Hepatocyte (in vitro differentiated cells): Measurements from ENCODE around the gene TWF2. TPM values are rescaled to one million over a fixed set of nuclear protein-coding genes. Genes with fewer than 3 reads are reported as not detected.
A peak's percentile ranks its signal among the peaks of the same experiment; 100 is the strongest.

Source experiments
- DNase-seq: peaks from one replicate; pipeline ENCODE4 v3.0.0-alpha.2; 2016; ENCODE audit warnings: low spot score
- H2AFZ ChIP-seq: fragments of 200-600 bp; sonication (generic); 2 replicates; pipeline ENCODE4 v1.6.0; 2016; ENCODE audit warnings: antibody characterized with exemption, mild to moderate bottlenecking
- H3K27ac ChIP-seq: fragments of 200-600 bp; sonication (generic); 2 replicates; pipeline ENCODE4 v1.5.1; 2016; ENCODE audit warnings: mild to moderate bottlenecking
- H3K27me3 ChIP-seq: fragments of 200-600 bp; sonication (generic); 2 replicates; pipeline ENCODE4 v1.6.1; 2016
- H3K36me3 ChIP-seq: fragments of 200-600 bp; sonication (generic); replicated peaks from 2 replicates; pipeline ENCODE4 v1.5.1; 2016; ENCODE audit warnings: low read depth; ENCODE audit not compliant: insufficient read depth
- H3K4me1 ChIP-seq: fragments of 200-600 bp; sonication (generic); 2 replicates; pipeline ENCODE4 v1.5.1; 2016; ENCODE audit warnings: mild to moderate bottlenecking, moderate library complexity; ENCODE audit not compliant: insufficient read depth
- H3K4me2 ChIP-seq: fragments of 200-600 bp; sonication (generic); 2 replicates; pipeline ENCODE4 v1.6.0; 2016
- H3K4me3 ChIP-seq: fragments of 200-600 bp; sonication (generic); 2 replicates; pipeline ENCODE4 v1.5.1; 2016; ENCODE audit warnings: mild to moderate bottlenecking
- H3K79me2 ChIP-seq: fragments of 200-600 bp; sonication (generic); 2 replicates; pipeline ENCODE4 v1.6.0; 2017; ENCODE audit warnings: mild to moderate bottlenecking
- H3K9me2 ChIP-seq: fragments of 200-600 bp; sonication (generic); replicated peaks from 2 replicates; pipeline ENCODE4 v1.6.0; 2017; ENCODE audit warnings: mild to moderate bottlenecking; ENCODE audit not compliant: insufficient read depth
- H3K9me3 ChIP-seq: fragments of 200-600 bp; sonication (generic); 2 replicates; pipeline ENCODE4 v1.5.1; 2016; ENCODE audit warnings: low read depth, mild to moderate bottlenecking
- H4K20me1 ChIP-seq: fragments of 200-600 bp; sonication (generic); 2 replicates; pipeline ENCODE4 v1.6.0; 2016; ENCODE audit warnings: mild to moderate bottlenecking; ENCODE audit not compliant: insufficient read depth, poor library complexity, severe bottlenecking
- EZH2 ChIP-seq: fragments of 200-600 bp; sonication (generic); IDR thresholded peaks from 2 replicates; pipeline ENCODE4 v1.6.1; 2016; ENCODE audit warnings: antibody characterized with exemption, mild to moderate bottlenecking, borderline replicate concordance
- EZH2phosphoT487 ChIP-seq: fragments of 200-600 bp; sonication (generic); IDR thresholded peaks from one replicate; pipeline ENCODE4 v1.6.1; 2018; ENCODE audit warnings: antibody characterized with exemption, mild to moderate bottlenecking, low read depth, moderate library complexity; ENCODE audit not compliant: unreplicated experiment, severe bottlenecking
- WGBS: methylation state at CpG from one replicate; pipeline ENCODE4 v1.1.6; 2016; ENCODE audit warnings: low lambda C conversion rate; ENCODE audit errors: missing lambda C conversion rate; 5-methylcytosine and 5-hydroxymethylcytosine counted together
- polyA plus RNA-seq: library from polyadenylated mRNA; unstranded; fragments of >200 nt; fragmentation: Nextera tagmentation; extraction: Ambion mirVana; gene quantifications from 2 replicates; pipeline ENCODE4 v1.2.1, GENCODE V29; 2016
- total RNA-seq: library from RNA; depleted of rRNA; stranded (reverse); fragments of >200 nt; gene quantifications from 2 replicates; pipeline ENCODE4 v1.2.3, GENCODE V29; 2014
- TF ChIP-seq, protein P1 (sequence below): fragments of 200-600 bp; sonication (generic); IDR thresholded peaks from 2 replicates; pipeline ENCODE4 v1.5.1; 2016; ENCODE audit warnings: antibody characterized with exemption, mild to moderate bottlenecking; ENCODE audit not compliant: poor library complexity

The TWF2 gene
- total and polyA plus RNA-seq, 2 experiments from 2014 or later: 47.4 to 52.5 TPM

DNA sequence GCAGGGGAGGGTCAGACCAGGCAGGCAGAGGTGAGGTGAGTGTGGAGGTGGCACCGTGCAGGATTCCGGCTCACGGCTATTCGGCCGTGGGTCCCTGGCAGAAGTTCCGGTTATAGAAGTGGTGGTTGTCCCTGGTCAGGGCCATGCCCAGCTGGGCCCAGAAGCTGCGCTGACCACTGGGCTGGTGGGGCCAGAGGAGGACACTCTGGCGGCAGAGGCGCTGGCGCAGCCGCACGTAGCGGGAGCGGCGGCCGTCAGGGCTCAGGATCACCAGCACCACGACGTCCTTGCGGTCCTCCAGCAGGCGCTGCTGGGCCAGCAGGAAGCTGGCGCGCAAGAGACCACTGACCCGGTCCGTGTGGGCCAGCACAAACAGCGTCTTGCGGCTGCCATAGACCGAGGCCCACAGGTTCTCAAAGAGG is 17.8 kb downstream of the TWF2 start:
- H3K9me3 ChIP-seq: no peaks in the 10 kb centered on the region
- no peaks in the 10 kb centered on the region for H3K36me3 ChIP-seq
- H3K9me2 ChIP-seq: no peaks in the 10 kb centered on the region
- no peak overlapping the region for H3K4me2 ChIP-seq
- no peak overlapping the region for H2AFZ ChIP-seq
- TF ChIP-seq EZH2: no peak
- TF ChIP-seq EZH2phosphoT487: no peak
- TF ChIP-seq, protein P1, sequence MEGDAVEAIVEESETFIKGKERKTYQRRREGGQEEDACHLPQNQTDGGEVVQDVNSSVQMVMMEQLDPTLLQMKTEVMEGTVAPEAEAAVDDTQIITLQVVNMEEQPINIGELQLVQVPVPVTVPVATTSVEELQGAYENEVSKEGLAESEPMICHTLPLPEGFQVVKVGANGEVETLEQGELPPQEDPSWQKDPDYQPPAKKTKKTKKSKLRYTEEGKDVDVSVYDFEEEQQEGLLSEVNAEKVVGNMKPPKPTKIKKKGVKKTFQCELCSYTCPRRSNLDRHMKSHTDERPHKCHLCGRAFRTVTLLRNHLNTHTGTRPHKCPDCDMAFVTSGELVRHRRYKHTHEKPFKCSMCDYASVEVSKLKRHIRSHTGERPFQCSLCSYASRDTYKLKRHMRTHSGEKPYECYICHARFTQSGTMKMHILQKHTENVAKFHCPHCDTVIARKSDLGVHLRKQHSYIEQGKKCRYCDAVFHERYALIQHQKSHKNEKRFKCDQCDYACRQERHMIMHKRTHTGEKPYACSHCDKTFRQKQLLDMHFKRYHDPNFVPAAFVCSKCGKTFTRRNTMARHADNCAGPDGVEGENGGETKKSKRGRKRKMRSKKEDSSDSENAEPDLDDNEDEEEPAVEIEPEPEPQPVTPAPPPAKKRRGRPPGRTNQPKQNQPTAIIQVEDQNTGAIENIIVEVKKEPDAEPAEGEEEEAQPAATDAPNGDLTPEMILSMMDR: no peak
- no peak overlapping the region for H3K4me3 ChIP-seq
- peaks cover 17% of the 10 kb centered on the region for H3K4me1 ChIP-seq
- H3K79me2 ChIP-seq: no peaks in the 10 kb centered on the region
- no peak overlapping the region for H3K27ac ChIP-seq
- no peak for DNase-seq
- H3K27me3 ChIP-seq: no peaks in the 10 kb centered on the region
- 94% methylated on average over 27 of the region's 27 CpGs for WGBS
- no peaks in the 10 kb centered on the region for H4K20me1 ChIP-seq

DNA sequence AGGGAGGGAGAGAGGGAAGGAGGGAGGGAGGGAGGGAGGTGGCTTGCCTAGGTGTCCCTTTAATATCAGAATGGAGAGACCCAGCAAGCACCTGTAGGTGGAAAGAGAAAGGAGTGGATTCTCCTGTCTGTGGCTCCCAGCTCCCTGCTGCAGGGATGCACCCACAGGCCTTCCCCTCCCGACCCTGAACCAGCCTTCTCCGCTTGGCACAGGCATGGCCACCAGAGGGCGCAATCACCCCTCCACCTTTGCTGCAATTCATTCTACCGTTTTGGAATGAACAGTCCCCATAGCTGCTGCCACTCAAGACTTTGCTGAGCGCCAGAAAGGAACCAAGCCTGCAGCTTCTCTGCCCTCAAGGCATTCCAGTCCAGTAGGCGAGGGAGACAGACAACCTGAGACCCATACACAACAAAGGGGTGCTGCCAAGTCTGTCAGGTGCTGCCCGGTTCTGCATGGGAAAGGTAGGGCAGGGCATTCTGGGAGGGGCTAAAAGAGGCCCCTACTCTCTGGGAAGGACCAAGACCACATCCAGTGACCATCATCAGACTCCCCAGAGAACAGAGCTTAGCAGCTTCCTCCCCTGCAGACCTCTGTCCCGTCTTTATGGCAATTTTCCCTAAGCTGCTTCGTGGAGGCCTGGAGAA is 18.5 kb downstream of the TWF2 start:
- peak; percentile 88 for DNase-seq
- no peaks in the 10 kb centered on the region for H3K9me3 ChIP-seq
- no peak overlapping the region for H3K4me2 ChIP-seq
- TF ChIP-seq, protein P1: peak; percentile 92
- TF ChIP-seq EZH2: no peak
- H3K4me1 ChIP-seq: peaks cover 17% of the 10 kb centered on the region
- no peak overlapping the region for H3K27ac ChIP-seq
- no peaks in the 10 kb centered on the region for H3K79me2 ChIP-seq
- no peaks in the 10 kb centered on the region for H3K27me3 ChIP-seq
- 28% methylated on average over 9 of the region's 9 CpGs for WGBS
- no peaks in the 10 kb centered on the region for H4K20me1 ChIP-seq
- no peaks in the 10 kb centered on the region for H3K9me2 ChIP-seq
- no peak overlapping the region for H2AFZ ChIP-seq
- H3K4me3 ChIP-seq: no peak overlapping the region
- no peaks in the 10 kb centered on the region for H3K36me3 ChIP-seq

DNA sequence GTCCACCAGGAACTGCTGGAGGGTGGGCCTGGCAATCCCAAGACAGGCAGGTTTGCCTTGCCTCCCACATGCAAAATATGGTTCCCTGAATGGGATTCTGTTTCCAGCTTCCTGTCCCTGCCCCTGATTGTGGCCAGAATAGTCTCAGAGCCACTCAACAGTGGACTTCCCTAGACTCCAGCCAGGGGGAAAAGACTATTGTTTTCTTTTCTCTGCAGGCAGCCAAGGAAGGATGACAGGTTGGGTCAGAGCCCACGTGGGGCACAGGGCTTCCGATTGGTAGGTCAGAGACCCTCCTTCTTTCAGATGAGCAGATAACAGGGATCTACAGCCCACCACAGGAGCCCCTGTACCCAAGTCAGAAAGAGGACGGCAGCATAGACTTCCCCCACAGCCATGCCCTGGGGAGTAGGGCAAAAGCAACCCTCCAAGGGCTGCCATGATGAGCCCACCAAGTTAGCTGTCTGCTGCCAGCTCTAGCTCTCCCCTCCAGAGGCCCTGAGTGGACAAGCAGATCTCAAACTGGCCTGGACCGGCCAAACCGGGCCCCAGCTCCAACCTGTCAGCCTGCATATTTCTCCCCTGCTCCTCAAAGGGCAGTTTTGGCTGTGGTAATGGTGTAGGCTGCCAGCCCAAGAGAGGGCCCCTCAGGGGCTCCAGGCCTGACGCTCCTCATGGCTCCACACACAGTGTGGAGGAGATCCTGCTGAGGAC is 19.9 kb downstream of the TWF2 start:
- no peaks in the 10 kb centered on the region for H3K79me2 ChIP-seq
- no peak overlapping the region for H3K4me3 ChIP-seq
- H3K27ac ChIP-seq: peak overlapping the region; percentile 27
- TF ChIP-seq EZH2 (no peak), EZH2phosphoT487 (no peak)
- TF ChIP-seq, protein P1: no peak
- H3K36me3 ChIP-seq: no peaks in the 10 kb centered on the region
- 47% methylated on average over 6 of the region's 6 CpGs for WGBS
- no peak for DNase-seq
- H3K4me2 ChIP-seq: no peak overlapping the region
- H3K9me3 ChIP-seq: no peaks in the 10 kb centered on the region
- no peaks in the 10 kb centered on the region for H3K9me2 ChIP-seq
- H4K20me1 ChIP-seq: no peaks in the 10 kb centered on the region
- no peaks in the 10 kb centered on the region for H3K27me3 ChIP-seq
- H2AFZ ChIP-seq: no peak overlapping the region
- peaks cover 17% of the 10 kb centered on the region for H3K4me1 ChIP-seq
